ENCODE results near the gene SGMS1. TPM values are rescaled to one million over a fixed set of nuclear protein-coding genes. Genes with fewer than 3 reads are reported as not detected.

SGMS1 gene
- total RNA-seq, 4 donors from 2014 or later, result 80.8 to 98.9 (median 90.7) TPM

GRCh38 chr10:50624413-50624865 is 683 bp upstream of the SGMS1 start:
- Histone ChIP-seq H3K27ac (peak overlapping the region; percentile 99), H3K36me3 (no peaks in the 10 kb centered on the region), H3K27me3 (no peaks in the 10 kb centered on the region), H3K9me3 (no peaks in the 10 kb centered on the region), H3K4me1 (peaks cover 29 to 37% of the 10 kb centered on the region in 2 donors), H3K4me3 (replicated peaks in 1 of 3) (peak overlapping the region; percentile 50 to 95 (median 78))
- WGBS, 2 donors, result 0 to 1% methylated on average over 10 to 21 of the region's 46 CpGs
- DNase-seq, result peak; percentile 96 to 97
- TF ChIP-seq POLR2A (IDR thresholded peaks at IDR 0.05) (peak in 1 of 2 donors; percentile 62), CTCF (IDR thresholded peaks at IDR 0.05) (peak in 2 of 6 experiments; percentile 3 to 10)
- intact Hi-C loops (cut with DNase I), result no loop called here

- intact Hi-C loops (cut with DNase I), result no loop called here
- H3K9me3 ChIP-seq, result no peaks in the 10 kb centered on the region
- no peaks in the 10 kb centered on the region for H3K36me3 ChIP-seq
- peaks cover 37 to 47% of the 10 kb centered on the region in 2 donors for H3K4me1 ChIP-seq
- WGBS, 2 donors, result 0 to 1% methylated on average over 21 to 38 of the region's 88 CpGs
- H3K27me3 ChIP-seq, result no peaks in the 10 kb centered on the region
- DNase-seq, result peak; percentile 64 to 70
- no peak for TF ChIP-seq CTCF (IDR thresholded peaks at IDR 0.05)
- TF ChIP-seq POLR2A (IDR thresholded peaks at IDR 0.05), result no peak
- peak overlapping the region; percentile 64 to 95 (median 78) for H3K4me3 ChIP-seq (replicated peaks in 1 of 3)
- peak overlapping the region; percentile 99 for H3K27ac ChIP-seq
These were observed 772 bp downstream of the SGMS1 start for GRCh38 chr10:50622706-50623662.

GRCh38 chr10:50621968-50622705 is 1.6 kb downstream of the SGMS1 start:
- WGBS, 2 donors, result 0 to 1% methylated on average over 18 to 21 of the region's 21 CpGs
- Histone ChIP-seq H3K27me3 (no peaks in the 10 kb centered on the region), H3K36me3 (no peaks in the 10 kb centered on the region), H3K27ac (peak overlapping the region; percentile 99), H3K9me3 (no peaks in the 10 kb centered on the region), H3K4me1 (peaks cover 37 to 56% of the 10 kb centered on the region in 2 donors), H3K4me3 (replicated peaks in 1 of 3) (peak overlapping the region; percentile 64 to 95 (median 78))
- intact Hi-C loops (cut with DNase I), result no loop called here
- peak; percentile 99 for DNase-seq
- TF ChIP-seq POLR2A (IDR thresholded peaks at IDR 0.05), result peak in 1 of 2 donors; percentile 58
- peak in 1 of 6 experiments; percentile 19 for TF ChIP-seq CTCF (IDR thresholded peaks at IDR 0.05)

GRCh38 chr10:50620899-50621298 is 2.9 kb downstream of the SGMS1 start:
- H3K27me3 ChIP-seq, result no peaks in the 10 kb centered on the region
- H3K4me1 ChIP-seq, result peaks cover 30 to 49% of the 10 kb centered on the region in 2 donors
- no peak for DNase-seq
- H3K27ac ChIP-seq, result no peak overlapping the region
- intact Hi-C loops (cut with DNase I), result no loop called here
- H3K9me3 ChIP-seq, result no peaks in the 10 kb centered on the region
- no peaks in the 10 kb centered on the region for H3K36me3 ChIP-seq
- H3K4me3 ChIP-seq (replicated peaks in 1 of 3), result no peak overlapping the region
- 79 to 84% methylated on average over 7 of the region's 7 CpGs for WGBS, 2 donors
- TF ChIP-seq CTCF (IDR thresholded peaks at IDR 0.05), result no peak
- no peak for TF ChIP-seq POLR2A (IDR thresholded peaks at IDR 0.05)
